WERI-Rb-1 (cell line): ENCODE results near the gene STEAP3.
"Not testable (repeated sequence)": the region's sequence is repeated elsewhere in the genome, so short reads cannot be mapped to it uniquely, and the experiment has no call there.

Experiments used
- DNase-seq: peaks from one replicate; pipeline ENCODE4 v3.0.0-alpha.2; 2020
- H3K27ac ChIP-seq: fragments of 250-450 bp; sonication (Bioruptor Pico); 2 replicates; pipeline ENCODE4 v1.5.1; 2020; ENCODE audit warnings: mild to moderate bottlenecking, moderate library complexity
- H3K27me3 ChIP-seq: fragments of 250-450 bp; sonication (Bioruptor Pico); 2 replicates; pipeline ENCODE4 v1.5.1; 2021; ENCODE audit warnings: mild to moderate bottlenecking, low read depth, moderate library complexity; ENCODE audit not compliant: insufficient read depth, severe bottlenecking
- H3K36me3 ChIP-seq: fragments of 250-450 bp; sonication (Bioruptor Pico); 2 replicates; pipeline ENCODE4 v1.5.1; 2020; ENCODE audit warnings: mild to moderate bottlenecking, moderate library complexity
- H3K4me3 ChIP-seq: 2 replicates; pipeline ENCODE4 v1.5.1; 2011; ENCODE audit warnings: low read depth, mild to moderate bottlenecking, control low read depth, low read length
- H3K9me3 ChIP-seq: fragments of 250-450 bp; sonication (Bioruptor Pico); 2 replicates; pipeline ENCODE4 v1.5.1; 2021; ENCODE audit warnings: mild to moderate bottlenecking, moderate library complexity; ENCODE audit not compliant: severe bottlenecking
- CTCF ChIP-seq: IDR thresholded peaks from 2 replicates; pipeline ENCODE4 v1.5.1; 2011; ENCODE audit warnings: low read depth, mild to moderate bottlenecking, control low read depth, inconsistent platforms, low read length

The STEAP3 gene

GRCh38 chr2:119265693-119266066 lies 42.0 kb downstream of the STEAP3 start:
- no peaks in the 10 kb centered on the region for H3K9me3 ChIP-seq
- no peak for DNase-seq
- no peak overlapping the region for H3K27ac ChIP-seq
- no peaks in the 10 kb centered on the region; the same call in 1 of the 2 replicates for H3K36me3 ChIP-seq
- TF ChIP-seq CTCF = no peak
- H3K27me3 ChIP-seq = no peaks in the 10 kb centered on the region
- no peak overlapping the region for H3K4me3 ChIP-seq

- Histone ChIP-seq H3K36me3 (no peaks in the 10 kb centered on the region; the same call in 1 of the 2 replicates), H3K9me3 (no peaks in the 10 kb centered on the region), H3K4me3 (no peak overlapping the region), H3K27ac (no peak overlapping the region), H3K27me3 (no peaks in the 10 kb centered on the region)
- no peak for DNase-seq
- TF ChIP-seq CTCF = no peak
Observed at GRCh38 chr2:119266091-119266589, 42.5 kb downstream of the STEAP3 start.

GRCh38 chr2:119267604-119268003 lies 44.0 kb downstream of the STEAP3 start:
- Histone ChIP-seq H3K27me3 (no peaks in the 10 kb centered on the region), H3K9me3 (no peaks in the 10 kb centered on the region), H3K4me3 (no peak overlapping the region), H3K27ac (no peak overlapping the region), H3K36me3 (no peaks in the 10 kb centered on the region; the same call in 1 of the 2 replicates)
- DNase-seq = no peak
- no peak for TF ChIP-seq CTCF

GRCh38 chr2:119276864-119277263 lies 53.2 kb downstream of the STEAP3 start:
- Histone ChIP-seq H3K27ac (no peak overlapping the region), H3K27me3 (no peaks in the 10 kb centered on the region), H3K9me3 (no peaks in the 10 kb centered on the region), H3K36me3 (no peaks in the 10 kb centered on the region), H3K4me3 (no peak overlapping the region)
- DNase-seq = no peak
- no peak for TF ChIP-seq CTCF

- H3K9me3 ChIP-seq, H3K4me3 ChIP-seq, H3K27me3 ChIP-seq, H3K36me3 ChIP-seq, DNase-seq, H3K27ac ChIP-seq: not testable (repeated sequence)
Observed at GRCh38 chr2:119278385-119278784, 54.8 kb downstream of the STEAP3 start.

- Histone ChIP-seq H3K9me3 (no peaks in the 10 kb centered on the region), H3K27me3 (no peaks in the 10 kb centered on the region), H3K27ac (no peak overlapping the region), H3K36me3 (no peaks in the 10 kb centered on the region), H3K4me3 (no peak overlapping the region)
- TF ChIP-seq CTCF = no peak
- DNase-seq = no peak
Observed at GRCh38 chr2:119278946-119279345, 55.3 kb downstream of the STEAP3 start.
